ENCODE measurements around the gene ARL15. TPM values are rescaled to one million over a fixed set of nuclear protein-coding genes. Genes with fewer than 3 reads are reported as not detected.

Gene ARL15
- total and polyA plus RNA-seq, 2 of the 4 experiments (the other 2 are of a cell fraction), result 7.3 to 19.2 TPM

- Histone ChIP-seq H2AK5ac (ENCODE audit: low read depth, low read length) (peak overlapping the region; percentile 17), H2BK5ac (ENCODE audit: low read depth, low read length, poor library complexity, severe bottlenecking) (no peak overlapping the region), H3K14ac (replicated peaks; ENCODE audit: low read depth, low read length) (peak overlapping the region; percentile 34; the same call in 1 of the 2 replicates), H3K9me3 (ENCODE audit: control insufficient read depth, insufficient read depth, low read length) (no peaks in the 10 kb centered on the region), H3K56ac (ENCODE audit: extremely low read depth, insufficient read depth, low read length) (no peak overlapping the region), H3K79me1 (ENCODE audit: low read depth in 1 of 2, low read length in 2 of 2) (0 out of 4 replicates have a peak, but pooled peaks cover 0 to 3% of the 10 kb centered on the region in 2 experiments), H3K27me3 (ENCODE audit: control insufficient read depth, insufficient read depth, low read length) (no peaks in the 10 kb centered on the region), H3K9ac (ENCODE audit: low read depth, low read length) (no peak overlapping the region), H3K36me3 (ENCODE audit: control insufficient read depth, insufficient read depth, low read length) (no peaks in the 10 kb centered on the region), H4K91ac (ENCODE audit: insufficient read depth, low read depth, low read length) (peak overlapping the region; percentile 41; the same call in 1 of the 2 replicates), H2BK20ac (ENCODE audit: low read depth, low read length) (peak overlapping the region; percentile 8), H2BK15ac (ENCODE audit: low read depth, low read length) (peak overlapping the region; percentile 64; the same call in 1 of the 3 replicates), H4K8ac (ENCODE audit: low read depth in 2 of 2, low read length in 2 of 2) (no peak overlapping the region; a peak in 1 of 4 replicates), H3K4me3 (ENCODE audit: insufficient read depth, low read depth, low read length) (no peak overlapping the region), H3K9me1 (ENCODE audit: insufficient read depth, low read length) (no peaks in the 10 kb centered on the region), H3K27ac (ENCODE audit: insufficient read depth, low read length) (no peak overlapping the region), H2AK9ac (replicated peaks; ENCODE audit: low read depth, low read length, poor library complexity) (no peak overlapping the region), H4K20me1 (ENCODE audit: insufficient read depth, low read length) (no peaks in the 10 kb centered on the region), H3K4me1 (ENCODE audit: control insufficient read depth, insufficient read depth, low read length) (peaks cover 12% of the 10 kb centered on the region), H2AFZ (replicated peaks; ENCODE audit: low read length, poor library complexity) (no peak overlapping the region), H3K4me2 (ENCODE audit: low read depth, low read length) (no peak overlapping the region), H4K5ac (ENCODE audit: low read depth, low read length) (no peak overlapping the region), H3K4ac (ENCODE audit: low read depth, low read length) (peak overlapping the region; percentile 53; the same call in 1 of the 2 replicates), H3K18ac (ENCODE audit: low read depth, low read length) (peak overlapping the region; percentile 18; the same call in 1 of the 2 replicates), H2BK120ac (ENCODE audit: low read depth, low read length) (peak overlapping the region; percentile 61), H3K23ac (ENCODE audit: low read depth, low read length) (no peak overlapping the region)
- ATAC-seq (ENCODE audit: low read depth) (no peak), DNase-seq (no peak)
- no CpG with 5 or more reads among the region's 4 CpGs for WGBS, 2 experiments (ENCODE audit: extremely low coverage in 2 of 2, insufficient read length in 1 of 2)
- in situ Hi-C loops (cut with MboI; ENCODE audit: low sequenced_read_pairs), result no loop called here
- intact Hi-C loops (cut with micrococcal nuclease), result no loop called here
- no TSS peak for BruUV-seq (replicated peaks)
- POLR2A ChIA-PET (ENCODE audit: unreplicated experiment), result no interaction called here
- dilution Hi-C loops (cut with HindIII; ENCODE audit: low sequenced_read_pairs, unreplicated experiment), result no loop called here
- CTCF ChIA-PET, result no interaction called here
- TF ChIP-seq NFE2L2 (IDR thresholded peaks at IDR 0.05; ENCODE audit: low read depth, low read length) (no peak), BHLHE40 (IDR thresholded peaks at IDR 0.05; ENCODE audit: low read depth, low read length) (no peak), POLR2A (IDR thresholded peaks at IDR 0.05; ENCODE audit: low read depth, low read length) (no peak), MAZ (IDR thresholded peaks at IDR 0.05; ENCODE audit: borderline replicate concordance, low read depth, low read length) (no peak), CEBPB (IDR thresholded peaks at IDR 0.05; ENCODE audit: low read depth, low read length) (no peak), RAD21 (IDR thresholded peaks at IDR 0.05; ENCODE audit: low read length) (no peak), FOS (IDR thresholded peaks at IDR 0.05; ENCODE audit: low read depth, low read length) (no peak), CHD1 (IDR thresholded peaks at IDR 0.05; ENCODE audit: low read depth, low read length) (no peak), RFX5 (IDR thresholded peaks at IDR 0.05; ENCODE audit: low read depth, low read length) (no peak)
- TF ChIP-seq, protein P1, sequence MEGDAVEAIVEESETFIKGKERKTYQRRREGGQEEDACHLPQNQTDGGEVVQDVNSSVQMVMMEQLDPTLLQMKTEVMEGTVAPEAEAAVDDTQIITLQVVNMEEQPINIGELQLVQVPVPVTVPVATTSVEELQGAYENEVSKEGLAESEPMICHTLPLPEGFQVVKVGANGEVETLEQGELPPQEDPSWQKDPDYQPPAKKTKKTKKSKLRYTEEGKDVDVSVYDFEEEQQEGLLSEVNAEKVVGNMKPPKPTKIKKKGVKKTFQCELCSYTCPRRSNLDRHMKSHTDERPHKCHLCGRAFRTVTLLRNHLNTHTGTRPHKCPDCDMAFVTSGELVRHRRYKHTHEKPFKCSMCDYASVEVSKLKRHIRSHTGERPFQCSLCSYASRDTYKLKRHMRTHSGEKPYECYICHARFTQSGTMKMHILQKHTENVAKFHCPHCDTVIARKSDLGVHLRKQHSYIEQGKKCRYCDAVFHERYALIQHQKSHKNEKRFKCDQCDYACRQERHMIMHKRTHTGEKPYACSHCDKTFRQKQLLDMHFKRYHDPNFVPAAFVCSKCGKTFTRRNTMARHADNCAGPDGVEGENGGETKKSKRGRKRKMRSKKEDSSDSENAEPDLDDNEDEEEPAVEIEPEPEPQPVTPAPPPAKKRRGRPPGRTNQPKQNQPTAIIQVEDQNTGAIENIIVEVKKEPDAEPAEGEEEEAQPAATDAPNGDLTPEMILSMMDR (conservative IDR thresholded peaks at IDR 0.05; ENCODE audit: low read depth, low read length), result no peak
- TF ChIP-seq, protein P2, sequence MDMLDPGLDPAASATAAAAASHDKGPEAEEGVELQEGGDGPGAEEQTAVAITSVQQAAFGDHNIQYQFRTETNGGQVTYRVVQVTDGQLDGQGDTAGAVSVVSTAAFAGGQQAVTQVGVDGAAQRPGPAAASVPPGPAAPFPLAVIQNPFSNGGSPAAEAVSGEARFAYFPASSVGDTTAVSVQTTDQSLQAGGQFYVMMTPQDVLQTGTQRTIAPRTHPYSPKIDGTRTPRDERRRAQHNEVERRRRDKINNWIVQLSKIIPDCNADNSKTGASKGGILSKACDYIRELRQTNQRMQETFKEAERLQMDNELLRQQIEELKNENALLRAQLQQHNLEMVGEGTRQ (IDR thresholded peaks at IDR 0.05; ENCODE audit: low read depth, low read length), result no peak
Observed at GRCh38 chr5:54084696-54085095, 225.7 kb downstream of the ARL15 start.
